Neural crest cell (in vitro differentiated cells): ENCODE results near the gene ELOVL6. TPM values are rescaled to one million over a fixed set of nuclear protein-coding genes. Genes with fewer than 3 reads are reported as not detected.
A peak's percentile ranks its signal among the peaks of the same experiment; 100 is the strongest.
"Not testable (repeated sequence)": the region's sequence is repeated elsewhere in the genome, so short reads cannot be mapped to it uniquely, and the experiment has no call there.

ENCODE experiments used
- DNase-seq: peaks from one replicate; pipeline ENCODE4 v3.0.0; 2021; ENCODE audit warnings: low read depth, mixed read lengths, low spot score
- H3K27ac Mint-ChIP-seq: one replicate; pipeline ENCODE4 v1.8.0; 2021; ENCODE audit warnings: mild to moderate bottlenecking, mixed read lengths; ENCODE audit not compliant: unreplicated experiment
- H3K27me3 Mint-ChIP-seq: 2 replicates; pipeline ENCODE4 v1.8.0; 2021; ENCODE audit warnings: low read depth, mild to moderate bottlenecking, mixed read lengths
- H3K36me3 Mint-ChIP-seq: 2 replicates; pipeline ENCODE4 v1.8.0; 2021; ENCODE audit warnings: low read depth, mild to moderate bottlenecking, mixed read lengths
- H3K4me1 Mint-ChIP-seq: 2 replicates; pipeline ENCODE4 v1.8.0; 2021; ENCODE audit warnings: mixed read lengths
- H3K4me3 Mint-ChIP-seq: one replicate; pipeline ENCODE4 v1.8.0; 2021; ENCODE audit warnings: mild to moderate bottlenecking, mixed read lengths
- H3K9me3 Mint-ChIP-seq: 2 replicates; pipeline ENCODE4 v1.8.0; 2021; ENCODE audit warnings: mixed read lengths
- CTCF ChIP-seq: fragments of 200-600 bp; sonication (generic); conservative IDR thresholded peaks from 2 replicates; pipeline ENCODE4 v1.5.0; 2021; ENCODE audit warnings: antibody characterized with exemption, mild to moderate bottlenecking
- total RNA-seq: library from RNA; stranded (reverse); gene quantifications from 2 replicates; pipeline ENCODE4 v1.2.1, GENCODE V29; 2021

Gene ELOVL6
- total RNA-seq, 1 donor from 2014 or later = 105 TPM

GRCh38 chr4:110041735-110042134, 156.7 kb downstream of the ELOVL6 start:
- Mint-ChIP-seq H3K27me3 (no peaks in the 10 kb centered on the region), H3K27ac (no peak overlapping the region), H3K4me3 (peak overlapping the region; percentile 17), H3K4me1 (peaks cover 29% of the 10 kb centered on the region), H3K9me3 (no peaks in the 10 kb centered on the region), H3K36me3 (peaks cover 2% of the 10 kb centered on the region)
- DNase-seq = no peak
- no peak for TF ChIP-seq CTCF

- not testable (repeated sequence) for DNase-seq, H3K4me3 Mint-ChIP-seq
Observed at GRCh38 chr4:110039164-110039563, 159.3 kb downstream of the ELOVL6 start.

GRCh38 chr4:110034026-110034393, 164.4 kb downstream of the ELOVL6 start:
- no peak for TF ChIP-seq CTCF
- Mint-ChIP-seq H3K27me3 (no peaks in the 10 kb centered on the region), H3K4me3 (no peak overlapping the region), H3K9me3 (peaks cover 5% of the 10 kb centered on the region), H3K36me3 (peaks cover 3% of the 10 kb centered on the region), H3K4me1 (no peaks in the 10 kb centered on the region), H3K27ac (no peak overlapping the region)
- no peak for DNase-seq

More at GRCh38 chr4:110039164-110039563, 159.3 kb downstream of the ELOVL6 start:
- H3K27ac Mint-ChIP-seq, H3K36me3 Mint-ChIP-seq, H3K27me3 Mint-ChIP-seq, H3K9me3 Mint-ChIP-seq: not testable (repeated sequence)
- peaks cover 20% of the 10 kb centered on the region for H3K4me1 Mint-ChIP-seq

GRCh38 chr4:110033355-110034025, 164.9 kb downstream of the ELOVL6 start:
- DNase-seq = no peak
- no peak overlapping the region for H3K4me3 Mint-ChIP-seq
- no peaks in the 10 kb centered on the region for H3K4me1 Mint-ChIP-seq
- H3K27ac Mint-ChIP-seq = no peak overlapping the region
- peaks cover 3% of the 10 kb centered on the region for H3K36me3 Mint-ChIP-seq
- H3K27me3 Mint-ChIP-seq = no peaks in the 10 kb centered on the region
- TF ChIP-seq CTCF = no peak
- H3K9me3 Mint-ChIP-seq = peaks cover 5% of the 10 kb centered on the region

- H3K4me1 Mint-ChIP-seq = no peaks in the 10 kb centered on the region
- H3K9me3 Mint-ChIP-seq = peaks cover 5% of the 10 kb centered on the region
- TF ChIP-seq CTCF = no peak
- H3K27me3 Mint-ChIP-seq = no peaks in the 10 kb centered on the region
- no peak overlapping the region for H3K27ac Mint-ChIP-seq
- DNase-seq = no peak
- peaks cover 3% of the 10 kb centered on the region for H3K36me3 Mint-ChIP-seq
- no peak overlapping the region for H3K4me3 Mint-ChIP-seq
Observed at GRCh38 chr4:110032603-110033002, 165.8 kb downstream of the ELOVL6 start.

- H3K27me3 Mint-ChIP-seq = peaks cover 2% of the 10 kb centered on the region
- H3K4me3 Mint-ChIP-seq = no peak overlapping the region
- H3K36me3 Mint-ChIP-seq = no peaks in the 10 kb centered on the region
- no peaks in the 10 kb centered on the region for H3K4me1 Mint-ChIP-seq
- no peak for TF ChIP-seq CTCF
- peaks cover 1% of the 10 kb centered on the region for H3K9me3 Mint-ChIP-seq
- H3K27ac Mint-ChIP-seq = no peak overlapping the region
- no peak for DNase-seq
Observed at GRCh38 chr4:110025718-110026117, 172.7 kb downstream of the ELOVL6 start.
